Testis (tissue), 3 donors: ENCODE data around the gene PIP4P1. TPM values are rescaled to one million over a fixed set of nuclear protein-coding genes. Genes with fewer than 3 reads are reported as not detected.

Source experiments
- DNase-seq: peaks from one replicate; pipeline ENCODE4 v3.0.0-alpha.2; 2019
- H3K27ac ChIP-seq, 2 donors: fragments of 200-600 bp; sonication (generic); one replicate each; pipeline ENCODE4 v1.5.1; 2019
- H3K27me3 ChIP-seq: fragments of 200-600 bp; sonication (generic); one replicate; pipeline ENCODE4 v1.5.1; 2019
- H3K36me3 ChIP-seq: fragments of 200-600 bp; sonication (generic); one replicate; pipeline ENCODE4 v1.5.1; 2017; ENCODE audit warnings: low read depth; ENCODE audit errors: missing control alignments
- H3K4me1 ChIP-seq: fragments of 200-600 bp; sonication (generic); one replicate; pipeline ENCODE4 v1.5.1; 2019
- H3K4me3 ChIP-seq, 2 donors: fragments of 200-600 bp; sonication (generic); one replicate each; pipeline ENCODE4 v1.5.1; 2017 to 2019
- H3K9me3 ChIP-seq: fragments of 200-600 bp; sonication (generic); one replicate; pipeline ENCODE4 v1.5.1; 2017
- POLR2A ChIP-seq: fragments of 450-650 bp; IDR thresholded peaks from one replicate; pipeline ENCODE4 v1.6.1; 2017; ENCODE audit warnings: antibody characterized with exemption, mild to moderate bottlenecking, moderate library complexity
- WGBS, 2 donors: methylation state at CpG; one replicate each; pipeline ENCODE4 v1.1.5; 2018; 5-methylcytosine and 5-hydroxymethylcytosine counted together
- intact Hi-C: fragments of 100-400 bp; cut with DNase I; formaldehyde crosslinking; loops from one replicate; pipeline ENCODE4 v1.15.1; 2023; ENCODE audit warnings: low total_unique reads
- polyA plus RNA-seq: library from polyadenylated mRNA; stranded (reverse); fragments of 350-450 nt; fragmentation: Illumina TruSeq; extraction: RNeasy Lipid Tissue Mini Kit (QIAGEN cat#74804); gene quantifications from one replicate; pipeline ENCODE4 v1.2.3, GENCODE V29; 2014; ENCODE audit warnings: low read depth, low replicate concordance; ENCODE audit not compliant: insufficient read depth
- total RNA-seq, 2 donors: library from RNA; depleted of rRNA; stranded (reverse); fragments of >200 nt; gene quantifications; one replicate each; pipeline ENCODE4 v1.2.3, GENCODE V29; 2016
- TF ChIP-seq, protein P1 (sequence below), 3 experiments: fragments of 450-650 bp in 2 of 3; fragments of 200-600 bp in 1 of 3; sonication (generic) in 1 of 3; IDR thresholded peaks; one replicate each; pipeline ENCODE4 v1.5.1; 2016 to 2019; ENCODE audit warnings: antibody characterized with exemption in 3 of 3, mild to moderate bottlenecking in 2 of 3, moderate library complexity in 1 of 3

PIP4P1 gene
- total and polyA plus RNA-seq, 3 donors from 2014 or later: 33.4 to 50.8 (median 38.8) TPM

DNA sequence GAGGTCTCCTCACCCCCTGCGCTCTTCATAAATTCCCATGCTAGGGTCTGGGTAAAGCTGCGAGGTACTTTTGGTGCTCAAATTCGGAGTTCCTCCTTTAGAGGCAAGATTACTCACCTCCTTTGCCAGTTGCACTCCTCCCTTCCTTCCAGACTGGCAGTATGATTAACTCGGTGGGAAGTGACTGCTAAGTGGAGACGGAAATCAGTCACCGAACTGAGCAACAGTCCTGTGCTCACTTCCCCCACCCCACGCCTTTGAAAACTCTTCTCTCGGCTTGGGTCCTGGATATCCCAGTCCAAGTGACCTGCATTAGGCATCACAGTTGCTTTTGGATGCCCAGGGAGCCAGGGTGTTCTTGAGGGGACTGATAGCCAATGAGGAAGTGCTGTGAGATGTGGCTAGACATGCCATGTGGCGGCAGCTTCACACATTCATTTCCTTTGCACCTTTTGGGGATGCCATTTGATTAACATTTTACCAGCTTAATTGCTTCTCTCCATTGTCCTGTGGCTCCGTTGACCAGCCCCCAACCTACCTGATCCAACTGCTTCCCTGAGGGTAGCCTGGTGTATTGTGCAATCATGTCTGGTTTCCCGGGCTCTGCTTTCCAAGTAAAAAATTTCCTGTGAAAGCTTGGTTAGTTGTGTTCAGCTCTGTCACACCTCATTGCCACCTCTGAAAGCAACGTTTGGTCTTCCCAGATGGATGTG lies 8.8 kb upstream of the PIP4P1 start:
- peak overlapping the region; percentile 61 to 72 for H3K4me3 ChIP-seq
- H3K27ac ChIP-seq: peak overlapping the region in 1 of 2 donors; percentile 70
- DNase-seq: peak; percentile 35
- WGBS, 2 donors: 3 to 4% methylated on average over 12 of the region's 12 CpGs
- TF ChIP-seq POLR2A: no peak
- H3K36me3 ChIP-seq: no peaks in the 10 kb centered on the region
- H3K9me3 ChIP-seq: no peaks in the 10 kb centered on the region
- H3K27me3 ChIP-seq: no peaks in the 10 kb centered on the region
- H3K4me1 ChIP-seq: no peaks in the 10 kb centered on the region
- intact Hi-C loops: no loop called here

DNA sequence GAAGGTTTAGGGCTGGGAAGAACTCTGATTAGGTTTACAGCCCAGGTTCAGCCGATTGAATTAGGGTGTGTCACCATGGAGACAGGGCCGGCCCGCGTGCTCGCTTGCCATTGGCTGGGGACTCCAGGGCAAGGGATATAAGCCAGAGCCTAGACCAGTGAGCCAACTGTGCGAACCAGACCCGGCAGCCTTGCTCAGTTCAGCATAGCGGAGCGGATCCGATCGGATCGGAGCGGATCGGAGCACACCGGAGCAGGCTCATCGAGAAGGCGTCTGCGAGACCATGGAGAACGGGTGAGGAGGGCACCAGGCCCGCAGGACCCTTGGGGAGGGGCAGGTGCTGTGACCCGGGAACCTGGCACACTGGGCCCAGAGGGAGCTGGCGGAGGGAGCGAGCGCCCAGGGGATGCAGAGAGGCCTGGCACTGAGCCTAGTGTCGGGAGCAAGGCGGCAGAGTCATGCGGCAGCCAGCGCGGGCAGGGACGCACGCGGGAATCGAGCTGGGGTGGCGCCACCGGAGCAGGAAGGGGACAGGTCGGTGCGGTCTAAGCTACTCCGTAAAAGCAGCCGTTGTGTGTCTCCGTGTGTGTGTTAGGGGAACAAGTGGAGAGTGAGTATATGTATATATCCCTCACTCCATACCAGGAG lies 8.1 kb upstream of the PIP4P1 start, which contains the start of gene PNP:
Gene PNP (plus strand): TSS at position 165 of the 648 bp plus-strand sequence. CDS start 119 bp downstream, at position 284.
- TF ChIP-seq POLR2A: no peak
- TF ChIP-seq, protein P1, sequence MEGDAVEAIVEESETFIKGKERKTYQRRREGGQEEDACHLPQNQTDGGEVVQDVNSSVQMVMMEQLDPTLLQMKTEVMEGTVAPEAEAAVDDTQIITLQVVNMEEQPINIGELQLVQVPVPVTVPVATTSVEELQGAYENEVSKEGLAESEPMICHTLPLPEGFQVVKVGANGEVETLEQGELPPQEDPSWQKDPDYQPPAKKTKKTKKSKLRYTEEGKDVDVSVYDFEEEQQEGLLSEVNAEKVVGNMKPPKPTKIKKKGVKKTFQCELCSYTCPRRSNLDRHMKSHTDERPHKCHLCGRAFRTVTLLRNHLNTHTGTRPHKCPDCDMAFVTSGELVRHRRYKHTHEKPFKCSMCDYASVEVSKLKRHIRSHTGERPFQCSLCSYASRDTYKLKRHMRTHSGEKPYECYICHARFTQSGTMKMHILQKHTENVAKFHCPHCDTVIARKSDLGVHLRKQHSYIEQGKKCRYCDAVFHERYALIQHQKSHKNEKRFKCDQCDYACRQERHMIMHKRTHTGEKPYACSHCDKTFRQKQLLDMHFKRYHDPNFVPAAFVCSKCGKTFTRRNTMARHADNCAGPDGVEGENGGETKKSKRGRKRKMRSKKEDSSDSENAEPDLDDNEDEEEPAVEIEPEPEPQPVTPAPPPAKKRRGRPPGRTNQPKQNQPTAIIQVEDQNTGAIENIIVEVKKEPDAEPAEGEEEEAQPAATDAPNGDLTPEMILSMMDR (IDR thresholded peaks at IDR 0.05): no peak
- Histone ChIP-seq H3K4me3 (peak within 1 kb of the TSS; percentile 61 to 72), H3K36me3 (no peaks in the 10 kb centered on the region), H3K4me1 (no peaks in the 10 kb centered on the region), H3K27me3 (no peaks in the 10 kb centered on the region), H3K9me3 (no peaks in the 10 kb centered on the region), H3K27ac (peak within 1 kb of the TSS; percentile 36 to 70)
- intact Hi-C loops: no loop called here
- peak; percentile 92 for DNase-seq
- 0 to 1% methylated on average over 25 to 40 of the region's 40 CpGs for WGBS, 2 donors

DNA sequence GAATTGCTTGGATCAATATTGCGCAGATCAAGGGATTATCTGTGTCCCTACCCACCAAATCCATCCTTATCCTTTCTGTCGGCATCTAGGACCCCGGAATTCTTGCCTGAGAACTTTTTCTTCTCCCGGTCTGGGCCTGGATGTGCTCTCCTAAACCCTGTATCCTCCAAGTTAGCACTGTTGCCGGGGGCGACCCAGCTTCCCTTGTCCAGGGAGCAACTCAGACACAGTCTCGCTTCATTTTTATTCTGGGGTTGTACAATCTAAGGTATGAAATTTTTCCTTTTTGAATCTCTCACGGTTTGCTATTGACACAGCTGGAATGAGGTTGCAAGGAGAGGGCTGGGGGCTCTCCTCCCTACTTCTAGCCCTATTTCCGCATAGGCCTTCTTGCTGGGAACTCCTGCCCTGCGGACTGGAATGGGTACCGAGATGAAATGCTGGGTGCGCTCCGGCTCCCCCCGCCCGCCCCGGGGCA lies 7.6 kb upstream of the PIP4P1 start:
- Histone ChIP-seq H3K27ac (peak overlapping the region; percentile 36 to 70), H3K4me3 (peak overlapping the region; percentile 61 to 72), H3K4me1 (no peaks in the 10 kb centered on the region), H3K27me3 (no peaks in the 10 kb centered on the region), H3K36me3 (no peaks in the 10 kb centered on the region), H3K9me3 (no peaks in the 10 kb centered on the region)
- TF ChIP-seq, protein P1 (IDR thresholded peaks at IDR 0.05): no peak
- TF ChIP-seq POLR2A: no peak
- intact Hi-C loops: no loop called here
- DNase-seq: no peak
- 23 to 32% methylated on average over 11 to 16 of the region's 16 CpGs for WGBS, 2 donors

DNA sequence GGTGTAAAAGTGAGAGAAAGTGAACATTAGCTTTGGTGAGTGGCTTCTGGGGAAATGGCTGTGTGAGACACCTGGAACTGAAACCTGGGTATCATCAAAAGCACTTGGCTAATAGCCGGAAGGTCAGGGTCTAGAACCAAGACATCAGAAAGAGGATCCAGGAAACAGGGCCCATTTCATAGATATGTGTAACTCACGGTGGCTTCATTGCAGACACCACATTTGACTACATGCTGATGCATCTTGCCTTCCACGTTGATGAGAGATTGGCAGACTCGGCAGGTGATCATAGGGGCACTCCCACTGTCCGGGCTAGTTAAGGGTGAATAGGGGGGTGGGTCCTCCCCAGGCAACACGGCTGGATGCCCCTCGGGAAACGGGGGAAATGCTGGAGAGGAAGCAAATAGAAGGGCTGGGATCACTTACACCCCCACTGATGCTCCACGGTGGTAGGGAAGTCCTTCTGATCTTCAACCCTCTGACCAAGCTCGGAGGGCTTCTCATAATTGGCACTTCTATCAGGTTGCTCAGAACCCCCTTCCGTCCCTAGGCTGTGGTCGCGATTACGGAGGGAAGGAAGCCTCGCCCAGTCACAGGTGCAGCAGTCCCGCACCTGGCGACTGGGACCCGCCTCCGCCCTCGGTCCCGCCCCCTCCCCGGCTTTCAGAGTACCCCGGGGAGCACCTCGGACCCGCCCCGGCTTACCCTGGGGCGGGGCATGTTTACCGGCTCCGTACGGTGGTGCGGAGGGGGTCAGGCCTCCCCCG lies 593 bp downstream of the PIP4P1 start:
- 3 to 7% methylated on average over 22 to 32 of the region's 32 CpGs for WGBS, 2 donors
- no peak for DNase-seq
- Histone ChIP-seq H3K36me3 (no peaks in the 10 kb centered on the region), H3K9me3 (no peaks in the 10 kb centered on the region), H3K27ac (peak overlapping the region; percentile 96), H3K27me3 (no peaks in the 10 kb centered on the region), H3K4me3 (peak overlapping the region; percentile 97 to 99), H3K4me1 (peaks cover 15% of the 10 kb centered on the region)
- intact Hi-C loops: no loop called here
- TF ChIP-seq, protein P1 (IDR thresholded peaks at IDR 0.05): no peak
- no peak for TF ChIP-seq POLR2A
